ENCODE measurements around the gene TSPEAR.
A peak's percentile ranks its signal among the peaks of the same experiment; 100 is the strongest.
"Not testable (repeated sequence)": the region's sequence is repeated elsewhere in the genome, so short reads cannot be mapped to it uniquely, and the experiment has no call there.

Gene TSPEAR

GRCh38 chr21:44601596-44602462 is 109.5 kb downstream of the TSPEAR start:
- no peak for DNase-seq

- DNase-seq = peak in 1 of 14 donors; percentile 28
These were observed 110.3 kb downstream of the TSPEAR start for GRCh38 chr21:44601091-44601490.

GRCh38 chr21:44600118-44600978 is 111.0 kb downstream of the TSPEAR start, which contains the start of gene KRTAP10-7:
Gene KRTAP10-7, plus strand, starts transcription at chr21:44600597. Its CDS starts 25 bp downstream, at chr21:44600622.
- DNase-seq = not testable (repeated sequence)

- DNase-seq = no peak
These were observed 111.9 kb downstream of the TSPEAR start for GRCh38 chr21:44599264-44600029.

GRCh38 chr21:44598061-44598460 is 113.3 kb downstream of the TSPEAR start:
- DNase-seq = no peak

GRCh38 chr21:44596068-44596725 is 115.2 kb downstream of the TSPEAR start:
- DNase-seq = no peak

- DNase-seq = no peak
These were observed 115.8 kb downstream of the TSPEAR start for GRCh38 chr21:44595524-44595923.

- DNase-seq = no peak
These were observed 116.9 kb downstream of the TSPEAR start for GRCh38 chr21:44594406-44594916.

- no peak for DNase-seq
These were observed 117.6 kb downstream of the TSPEAR start for GRCh38 chr21:44593598-44594405.

GRCh38 chr21:44592446-44593311 is 118.7 kb downstream of the TSPEAR start, which contains the start of gene KRTAP10-6:
Gene KRTAP10-6, minus strand, starts transcription at chr21:44592505. Its CDS starts 21 bp downstream, at chr21:44592484.
- no peak for DNase-seq

- peak in 1 of 14 donors; percentile 53 for DNase-seq
These were observed 119.6 kb downstream of the TSPEAR start for GRCh38 chr21:44591801-44592130.

- DNase-seq = peak in 1 of 14 donors; percentile 53
These were observed 120.2 kb downstream of the TSPEAR start for GRCh38 chr21:44590897-44591800.

- no peak for DNase-seq
These were observed 121.1 kb downstream of the TSPEAR start for GRCh38 chr21:44590311-44590721.

GRCh38 chr21:44589586-44590305 is 121.6 kb downstream of the TSPEAR start:
- no peak for DNase-seq

- DNase-seq = no peak
These were observed 122.3 kb downstream of the TSPEAR start for GRCh38 chr21:44589094-44589493.

GRCh38 chr21:44585892-44586291 is 125.5 kb downstream of the TSPEAR start:
- DNase-seq = no peak

- DNase-seq = no peak
These were observed 127.6 kb downstream of the TSPEAR start for GRCh38 chr21:44583800-44584147.

All from C1 segment of cervical spinal cord (tissue), 14 donors.